Measurements from ENCODE around the gene GCN1. TPM values are rescaled to one million over a fixed set of nuclear protein-coding genes. Genes with fewer than 3 reads are reported as not detected.

GCN1 gene
- total RNA-seq, 1 donor, result 156 TPM

- no peak for TF ChIP-seq CTCF (IDR thresholded peaks at IDR 0.05; ENCODE audit: insufficient read depth, low read length)
- no peak overlapping the region for H3K4me3 ChIP-seq (ENCODE audit: low read depth, low read length)
- no peak for DNase-seq (ENCODE audit: low read depth)
Measured at GRCh38 chr12:120101617-120102016, 92.9 kb downstream of the GCN1 start.

- H3K4me3 ChIP-seq (ENCODE audit: low read depth, low read length), result peak overlapping the region; percentile 17
- peak; percentile 25 for DNase-seq (ENCODE audit: low read depth)
- TF ChIP-seq CTCF (IDR thresholded peaks at IDR 0.05; ENCODE audit: insufficient read depth, low read length), result no peak
Measured at GRCh38 chr12:120101182-120101581, 93.3 kb downstream of the GCN1 start.

- TF ChIP-seq CTCF (IDR thresholded peaks at IDR 0.05; ENCODE audit: insufficient read depth, low read length), result no peak
- H3K4me3 ChIP-seq (ENCODE audit: low read depth, low read length), result no peak overlapping the region
- DNase-seq (ENCODE audit: low read depth), result peak; percentile 76
Measured at GRCh38 chr12:120100630-120101029, 93.9 kb downstream of the GCN1 start.

GRCh38 chr12:120099738-120100137 is 94.8 kb downstream of the GCN1 start:
- no peak for DNase-seq (ENCODE audit: low read depth)

GRCh38 chr12:120098756-120099470 is 95.6 kb downstream of the GCN1 start:
- no peak for TF ChIP-seq CTCF (IDR thresholded peaks at IDR 0.05; ENCODE audit: insufficient read depth, low read length)
- no peak overlapping the region for H3K4me3 ChIP-seq (ENCODE audit: low read depth, low read length)

More at GRCh38 chr12:120099738-120100137, 94.8 kb downstream of the GCN1 start:
- no peak for TF ChIP-seq CTCF (IDR thresholded peaks at IDR 0.05; ENCODE audit: insufficient read depth, low read length)
- no peak overlapping the region for H3K4me3 ChIP-seq (ENCODE audit: low read depth, low read length)

GRCh38 chr12:120096671-120097202 is 97.8 kb downstream of the GCN1 start:
- H3K4me3 ChIP-seq (ENCODE audit: low read depth, low read length), result no peak overlapping the region
- no peak for DNase-seq (ENCODE audit: low read depth)
- TF ChIP-seq CTCF (IDR thresholded peaks at IDR 0.05; ENCODE audit: insufficient read depth, low read length), result no peak

More at GRCh38 chr12:120098756-120099470, 95.6 kb downstream of the GCN1 start:
- no peak for DNase-seq (ENCODE audit: low read depth)

Measured in fibroblast of the aortic adventitia (primary cell).